Loucy (cell line): Measurements from ENCODE around the gene KLK1.

Source experiments
- H2AFZ ChIP-seq: fragments of 200-600 bp; sonication (generic); 2 replicates; pipeline ENCODE4 v1.6.0; 2016; ENCODE audit warnings: antibody characterized with exemption, mild to moderate bottlenecking, low read length, moderate library complexity
- H3F3A ChIP-seq: fragments of 200-600 bp; 2 replicates; pipeline ENCODE4 v1.6.0; 2016; ENCODE audit warnings: antibody characterized with exemption, low read depth, mild to moderate bottlenecking
- H3K27me3 ChIP-seq: fragments of 200-600 bp; sonication (generic); 2 replicates; pipeline ENCODE4 v1.6.1; 2014; ENCODE audit warnings: low read length, mild to moderate bottlenecking; ENCODE audit not compliant: insufficient read depth, poor library complexity, severe bottlenecking
- H3K36me3 ChIP-seq: fragments of 200-600 bp; sonication (generic); 2 replicates; pipeline ENCODE4 v1.6.1; 2016; ENCODE audit warnings: low read length; ENCODE audit not compliant: insufficient read depth
- H3K4me1 ChIP-seq: fragments of 200-600 bp; sonication (generic); 2 replicates; pipeline ENCODE4 v1.5.1; 2014; ENCODE audit warnings: low read length, mild to moderate bottlenecking; ENCODE audit not compliant: insufficient read depth, poor library complexity, severe bottlenecking
- H3K4me2 ChIP-seq: fragments of 200-600 bp; sonication (generic); 2 replicates; pipeline ENCODE4 v1.6.0; 2014; ENCODE audit warnings: antibody characterized with exemption, low read length, low read depth, mild to moderate bottlenecking; ENCODE audit not compliant: poor library complexity, severe bottlenecking
- H3K4me3 ChIP-seq: fragments of 200-600 bp; sonication (generic); 2 replicates; pipeline ENCODE4 v1.5.1; 2014; ENCODE audit warnings: low read length, mild to moderate bottlenecking, mixed read lengths; ENCODE audit not compliant: poor library complexity, severe bottlenecking
- H3K79me2 ChIP-seq: fragments of 200-600 bp; sonication (generic); 2 replicates; pipeline ENCODE4 v1.6.1; 2014; ENCODE audit warnings: low read length; ENCODE audit not compliant: insufficient read depth
- H3K9ac ChIP-seq: fragments of 200-600 bp; sonication (generic); 2 replicates; pipeline ENCODE4 v1.6.0; 2014; ENCODE audit warnings: mild to moderate bottlenecking, low read depth, low read length, moderate library complexity; ENCODE audit not compliant: poor library complexity, severe bottlenecking
- H3K9me2 ChIP-seq: fragments of 200-600 bp; sonication (generic); replicated peaks from 2 replicates; pipeline ENCODE4 v1.6.1; 2016; ENCODE audit warnings: low read depth, low read length, mixed read lengths
- H3K9me3 ChIP-seq: fragments of 200-600 bp; sonication (generic); 2 replicates; pipeline ENCODE4 v1.6.1; 2014; ENCODE audit warnings: mild to moderate bottlenecking, antibody characterized with exemption, low read length, low read depth; ENCODE audit not compliant: insufficient read depth
- H4K20me1 ChIP-seq: fragments of 200-600 bp; sonication (generic); 2 replicates; pipeline ENCODE4 v1.6.0; 2014; ENCODE audit warnings: antibody characterized with exemption, low read length, mild to moderate bottlenecking; ENCODE audit not compliant: insufficient read depth, poor library complexity, severe bottlenecking
- EZH2phosphoT487 ChIP-seq: fragments of 200-600 bp; IDR thresholded peaks from 2 replicates; pipeline ENCODE4 v1.6.1; 2018; ENCODE audit warnings: antibody characterized with exemption, mild to moderate bottlenecking, moderate library complexity, borderline replicate concordance
- TF ChIP-seq, protein P1 (sequence below): fragments of 200-600 bp; sonication (generic); conservative IDR thresholded peaks from 2 replicates; pipeline ENCODE4 v1.5.1; 2014; ENCODE audit warnings: mild to moderate bottlenecking, antibody characterized with exemption, low read length

KLK1 gene

DNA sequence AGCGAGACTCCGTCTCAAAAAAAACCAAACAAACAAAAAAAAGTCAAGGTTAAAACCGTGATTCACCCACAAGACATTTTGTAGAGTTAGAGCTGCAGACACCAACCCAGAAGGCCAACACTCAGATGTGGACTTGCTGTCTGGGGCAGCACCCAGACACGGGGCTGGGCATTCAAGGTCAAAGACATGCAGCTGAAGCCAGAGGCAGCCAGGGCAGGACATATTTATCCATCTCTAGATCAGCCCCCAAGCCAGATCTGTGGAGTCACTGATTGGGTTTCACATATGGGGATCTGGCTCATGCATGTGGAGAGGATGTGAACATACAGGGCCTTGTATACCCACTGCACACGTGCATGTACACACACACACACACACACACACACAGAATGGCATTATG, 6.2 kb upstream of the KLK1 start:
- H3K4me2 ChIP-seq, result no peak overlapping the region
- no peak overlapping the region for H3K4me3 ChIP-seq
- H3K9me3 ChIP-seq, result no peaks in the 10 kb centered on the region
- no peaks in the 10 kb centered on the region for H3K79me2 ChIP-seq
- no peaks in the 10 kb centered on the region for H4K20me1 ChIP-seq
- no peaks in the 10 kb centered on the region for H3K9me2 ChIP-seq
- TF ChIP-seq, protein P1, sequence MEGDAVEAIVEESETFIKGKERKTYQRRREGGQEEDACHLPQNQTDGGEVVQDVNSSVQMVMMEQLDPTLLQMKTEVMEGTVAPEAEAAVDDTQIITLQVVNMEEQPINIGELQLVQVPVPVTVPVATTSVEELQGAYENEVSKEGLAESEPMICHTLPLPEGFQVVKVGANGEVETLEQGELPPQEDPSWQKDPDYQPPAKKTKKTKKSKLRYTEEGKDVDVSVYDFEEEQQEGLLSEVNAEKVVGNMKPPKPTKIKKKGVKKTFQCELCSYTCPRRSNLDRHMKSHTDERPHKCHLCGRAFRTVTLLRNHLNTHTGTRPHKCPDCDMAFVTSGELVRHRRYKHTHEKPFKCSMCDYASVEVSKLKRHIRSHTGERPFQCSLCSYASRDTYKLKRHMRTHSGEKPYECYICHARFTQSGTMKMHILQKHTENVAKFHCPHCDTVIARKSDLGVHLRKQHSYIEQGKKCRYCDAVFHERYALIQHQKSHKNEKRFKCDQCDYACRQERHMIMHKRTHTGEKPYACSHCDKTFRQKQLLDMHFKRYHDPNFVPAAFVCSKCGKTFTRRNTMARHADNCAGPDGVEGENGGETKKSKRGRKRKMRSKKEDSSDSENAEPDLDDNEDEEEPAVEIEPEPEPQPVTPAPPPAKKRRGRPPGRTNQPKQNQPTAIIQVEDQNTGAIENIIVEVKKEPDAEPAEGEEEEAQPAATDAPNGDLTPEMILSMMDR, result no peak
- TF ChIP-seq EZH2phosphoT487, result no peak
- no peaks in the 10 kb centered on the region for H3K36me3 ChIP-seq
- H3K4me1 ChIP-seq, result no peaks in the 10 kb centered on the region
- no peak overlapping the region for H3K9ac ChIP-seq
- H2AFZ ChIP-seq, result no peak overlapping the region
- no peaks in the 10 kb centered on the region for H3F3A ChIP-seq
- no peaks in the 10 kb centered on the region for H3K27me3 ChIP-seq

DNA sequence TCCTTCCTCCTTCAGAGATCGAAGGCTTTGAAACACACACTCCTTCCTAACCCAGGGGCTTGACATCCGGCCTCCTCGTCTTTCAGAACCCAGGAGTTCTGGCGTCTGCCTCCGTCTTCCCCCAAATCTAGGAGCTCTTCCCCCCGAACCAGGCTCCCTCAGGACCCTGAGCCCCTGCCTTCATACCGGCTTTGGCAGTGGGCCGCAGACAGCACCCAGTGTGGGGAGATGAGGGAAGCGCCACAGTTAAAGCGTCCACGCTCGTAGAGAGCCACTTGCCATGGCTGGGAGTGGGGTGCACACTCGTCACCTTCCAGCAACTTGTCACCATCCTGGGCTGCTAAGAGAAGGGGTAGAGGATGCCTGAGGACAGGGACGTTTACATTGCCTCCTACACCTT, 3.9 kb upstream of the KLK1 start:
- Histone ChIP-seq H3K9me3 (no peaks in the 10 kb centered on the region), H3K9me2 (no peaks in the 10 kb centered on the region), H2AFZ (no peak overlapping the region), H3K27me3 (no peaks in the 10 kb centered on the region), H3F3A (no peaks in the 10 kb centered on the region), H3K36me3 (no peaks in the 10 kb centered on the region), H3K9ac (no peak overlapping the region), H4K20me1 (no peaks in the 10 kb centered on the region), H3K4me3 (no peak overlapping the region), H3K79me2 (no peaks in the 10 kb centered on the region), H3K4me1 (no peaks in the 10 kb centered on the region), H3K4me2 (no peak overlapping the region)
- TF ChIP-seq EZH2phosphoT487, result no peak
- TF ChIP-seq, protein P1, result no peak

DNA sequence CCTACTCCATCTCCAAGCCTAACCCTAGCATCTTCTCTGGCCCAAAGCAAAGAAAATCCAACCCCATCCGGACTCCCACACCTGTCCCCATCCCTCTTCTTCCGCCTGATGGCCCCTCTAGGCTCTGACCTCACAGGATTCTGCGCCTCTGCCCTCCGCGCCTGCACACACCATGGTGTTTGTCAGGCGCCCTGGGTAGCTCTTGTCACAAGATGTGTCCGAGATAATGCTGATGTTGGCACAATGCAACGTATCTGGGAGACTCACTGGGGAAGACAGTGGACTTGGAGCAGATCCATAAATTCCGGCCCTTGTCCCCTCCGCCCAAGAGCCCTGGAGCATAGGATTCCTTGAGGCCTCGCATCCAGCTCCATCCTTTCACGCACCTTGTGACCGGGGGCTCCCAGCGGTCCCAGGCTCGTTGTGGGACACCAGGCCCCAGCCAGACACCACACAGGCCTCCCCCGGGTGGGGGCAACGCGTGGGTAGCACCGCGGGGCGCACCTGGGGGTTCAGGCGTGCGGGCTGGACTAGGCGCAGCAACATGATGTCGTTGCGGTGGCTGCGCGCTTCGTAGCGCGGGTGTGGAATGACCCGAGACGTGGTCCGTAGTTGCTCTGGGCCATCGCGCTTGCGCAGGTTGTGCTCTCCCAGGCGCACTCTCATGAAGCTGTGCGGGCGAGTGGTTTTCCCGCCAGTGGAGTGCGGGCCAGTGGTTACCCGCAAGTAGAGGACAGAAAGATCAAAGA, 3.1 kb upstream of the KLK1 start:
- Histone ChIP-seq H3F3A (no peaks in the 10 kb centered on the region), H3K9me2 (no peaks in the 10 kb centered on the region), H2AFZ (no peak overlapping the region), H3K36me3 (no peaks in the 10 kb centered on the region), H3K4me3 (no peak overlapping the region), H3K4me2 (no peak overlapping the region), H3K79me2 (no peaks in the 10 kb centered on the region), H4K20me1 (no peaks in the 10 kb centered on the region), H3K4me1 (no peaks in the 10 kb centered on the region), H3K9me3 (no peaks in the 10 kb centered on the region), H3K9ac (no peak overlapping the region), H3K27me3 (no peaks in the 10 kb centered on the region)
- TF ChIP-seq, protein P1, result no peak
- no peak for TF ChIP-seq EZH2phosphoT487
